HEK293 (cell line): Measurements from ENCODE around the gene TMC5.

Source experiments
- CTCF ChIA-PET: fragments of 350-600 bp; formaldehyde crosslinking; extraction: SDS; loops from one replicate; lab custom pipeline; 2021; ENCODE audit warnings: antibody characterized with exemption; lab: Yijun Ruan, JAX
- POLR2A ChIA-PET: fragments of 300-600 bp; formaldehyde crosslinking; extraction: SDS; loops from one replicate; lab custom pipeline; 2020; ENCODE audit warnings: antibody characterized with exemption, inconsistent platforms; lab: Yijun Ruan, JAX
- H3K27ac ChIP-seq: fragments of 200-500 bp; sonication (Bioruptor generic); 2 replicates; pipeline ENCODE4 v1.5.1; 2014; ENCODE audit warnings: low read depth, low read length, control low read depth, inconsistent platforms; ENCODE audit errors: extremely low read depth
- H3K36me3 ChIP-seq, 2 experiments: fragments of 200-500 bp in 1 of 2; sonication (Bioruptor generic) in 1 of 2; 1 replicate in 1 of 2; 2 replicates in 1 of 2; pipeline ENCODE4 v1.5.1; 2014 to 2017; ENCODE audit warnings: inconsistent platforms in 2 of 2, low read length in 2 of 2; ENCODE audit not compliant: control insufficient read depth in 2 of 2, insufficient read depth in 1 of 2
- H3K4me1 ChIP-seq: fragments of 200-500 bp; sonication (Bioruptor generic); 2 replicates; pipeline ENCODE4 v1.5.1; 2014; ENCODE audit warnings: mild to moderate bottlenecking, low read length, inconsistent platforms; ENCODE audit not compliant: control insufficient read depth, insufficient read depth
- H3K4me3 ChIP-seq: 2 replicates; pipeline ENCODE4 v1.5.1; 2011; ENCODE audit warnings: low read depth, mild to moderate bottlenecking, control low read depth, low read length, moderate library complexity
- H3K9me3 ChIP-seq: fragments of 200-500 bp; sonication (Bioruptor generic); 2 replicates; pipeline ENCODE4 v1.5.1; 2014; ENCODE audit warnings: low read depth, low read length, inconsistent platforms; ENCODE audit not compliant: control insufficient read depth, insufficient read depth
- AEBP2 ChIP-seq: fragments of 450-650 bp; formaldehyde crosslinking; IDR thresholded peaks from 2 replicates; pipeline ENCODE4 v1.5.1; 2016; ENCODE audit warnings: missing biosample characterization, missing genetic modification characterization, borderline replicate concordance
- ELK4 ChIP-seq: IDR thresholded peaks from 2 replicates; pipeline ENCODE4 v1.6.1; 2011; ENCODE audit warnings: mild to moderate bottlenecking, low read depth, low read length, borderline replicate concordance
- KLF16 ChIP-seq: fragments of 450-650 bp; formaldehyde crosslinking; IDR thresholded peaks from 2 replicates; pipeline ENCODE4 v1.5.1; 2017; ENCODE audit warnings: missing biosample characterization, missing genetic modification characterization
- PATZ1 ChIP-seq: fragments of 450-650 bp; formaldehyde crosslinking; IDR thresholded peaks from 2 replicates; pipeline ENCODE4 v1.5.1; 2016; ENCODE audit warnings: missing biosample characterization, missing genetic modification characterization
- SCRT2 ChIP-seq: fragments of 450-650 bp; formaldehyde crosslinking; IDR thresholded peaks from 2 replicates; pipeline ENCODE4 v1.5.1; 2016; ENCODE audit warnings: missing biosample characterization, missing genetic modification characterization
- ZFHX2 ChIP-seq: fragments of 450-650 bp; formaldehyde crosslinking; conservative IDR thresholded peaks from 2 replicates; pipeline ENCODE4 v1.5.1; 2016; ENCODE audit warnings: missing biosample characterization, missing genetic modification characterization
- ZNF133 ChIP-seq: fragments of 450-650 bp; formaldehyde crosslinking; IDR thresholded peaks from 2 replicates; pipeline ENCODE4 v1.5.1; 2016; ENCODE audit warnings: missing biosample characterization, missing genetic modification characterization
- ZNF202 ChIP-seq: fragments of 450-650 bp; formaldehyde crosslinking; IDR thresholded peaks from 2 replicates; pipeline ENCODE4 v1.5.1; 2016; ENCODE audit warnings: missing biosample characterization, missing genetic modification characterization, borderline replicate concordance
- ZNF239 ChIP-seq: fragments of 450-650 bp; formaldehyde crosslinking; IDR thresholded peaks from 2 replicates; pipeline ENCODE4 v1.5.1; 2016; ENCODE audit warnings: missing biosample characterization, missing genetic modification characterization
- ZNF350 ChIP-seq: fragments of 450-650 bp; formaldehyde crosslinking; IDR thresholded peaks from 2 replicates; pipeline ENCODE4 v1.5.0; 2017; ENCODE audit warnings: missing biosample characterization, mild to moderate bottlenecking, missing genetic modification characterization
- ZNF423 ChIP-seq: fragments of 450-650 bp; formaldehyde crosslinking; IDR thresholded peaks from 2 replicates; pipeline ENCODE4 v1.5.1; 2016; ENCODE audit warnings: missing biosample characterization, missing genetic modification characterization
- ZNF488 ChIP-seq: fragments of 450-650 bp; formaldehyde crosslinking; IDR thresholded peaks from 2 replicates; pipeline ENCODE4 v1.5.1; 2016; ENCODE audit warnings: missing biosample characterization, missing genetic modification characterization
- ZNF513 ChIP-seq: fragments of 450-650 bp; IDR thresholded peaks from 2 replicates; pipeline ENCODE4 v1.5.1; 2018; ENCODE audit warnings: missing biosample characterization, missing genetic modification characterization
- ZNF548 ChIP-seq: fragments of 450-650 bp; formaldehyde crosslinking; IDR thresholded peaks from 2 replicates; pipeline ENCODE4 v1.5.1; 2016; ENCODE audit warnings: missing biosample characterization, missing genetic modification characterization
- ZNF596 ChIP-seq: fragments of 450-650 bp; IDR thresholded peaks from 2 replicates; pipeline ENCODE4 v1.5.0; 2018; ENCODE audit warnings: missing biosample characterization, mild to moderate bottlenecking, missing genetic modification characterization, moderate library complexity
- ZNF600 ChIP-seq: fragments of 450-650 bp; formaldehyde crosslinking; IDR thresholded peaks from 2 replicates; pipeline ENCODE4 v1.5.1; 2016; ENCODE audit warnings: missing biosample characterization, missing genetic modification characterization
- ZNF610 ChIP-seq: fragments of 450-650 bp; formaldehyde crosslinking; IDR thresholded peaks from 2 replicates; pipeline ENCODE4 v1.5.1; 2016; ENCODE audit warnings: missing biosample characterization, missing genetic modification characterization, borderline replicate concordance
- ZNF670 ChIP-seq: fragments of 450-650 bp; formaldehyde crosslinking; IDR thresholded peaks from 2 replicates; pipeline ENCODE4 v1.5.1; 2016; ENCODE audit warnings: missing biosample characterization, missing genetic modification characterization, low read depth
- ZSCAN16 ChIP-seq: fragments of 450-650 bp; formaldehyde crosslinking; IDR thresholded peaks from 2 replicates; pipeline ENCODE4 v1.5.1; 2016; ENCODE audit warnings: missing biosample characterization, missing genetic modification characterization
- ZSCAN23 ChIP-seq: fragments of 450-650 bp; formaldehyde crosslinking; IDR thresholded peaks from 2 replicates; pipeline ENCODE4 v1.5.1; 2016; ENCODE audit warnings: missing biosample characterization, missing genetic modification characterization
- ZSCAN30 ChIP-seq: fragments of 450-650 bp; IDR thresholded peaks from 2 replicates; pipeline ENCODE4 v1.5.1; 2018; ENCODE audit warnings: missing biosample characterization, mild to moderate bottlenecking, missing genetic modification characterization, moderate library complexity
- ZXDB ChIP-seq: fragments of 450-650 bp; formaldehyde crosslinking; IDR thresholded peaks from 2 replicates; pipeline ENCODE4 v1.5.1; 2016; ENCODE audit warnings: missing biosample characterization, missing genetic modification characterization

Gene TMC5

GRCh38 chr16:19521471-19522396 lies 104.1 kb downstream of the TMC5 start, which contains the start of gene GDE1 (continued):
- peak; percentile 20 for TF ChIP-seq ZFHX2
- TF ChIP-seq ZNF488 (tag by site-specific recombination), result no peak
- no peak for TF ChIP-seq ZNF133 (tag by site-specific recombination)
- TF ChIP-seq AEBP2 (tag by site-specific recombination), result no peak
- TF ChIP-seq ZNF600 (tag by site-specific recombination), result peak; percentile 80; the same call in 1 of the 2 replicates
- TF ChIP-seq ZNF202 (tag by site-specific recombination), result no peak
- TF ChIP-seq PATZ1, result peak; percentile 85
- no peak for TF ChIP-seq ZNF513 (tag by site-specific recombination)
- TF ChIP-seq KLF16 (tag by site-specific recombination), result peak; percentile 66
- TF ChIP-seq ZNF670, result no peak
- TF ChIP-seq ZNF610, result 0 out of 2 replicates have a peak, but pooled peaks have one; percentile 12
- no peak for TF ChIP-seq ZNF239 (tag by site-specific recombination)
- TF ChIP-seq ZNF548 (tag by site-specific recombination), result no peak
- TF ChIP-seq ZNF423, result no peak
- TF ChIP-seq ZSCAN30, result peak; percentile 79; the same call in 1 of the 2 replicates
- no peak for TF ChIP-seq ELK4
- TF ChIP-seq ZNF350 (tag by site-specific recombination), result no peak
- peak; percentile 74 for TF ChIP-seq ZNF596 (tag by site-specific recombination)
- TF ChIP-seq ZXDB, result peak; percentile 64; the same call in 1 of the 2 replicates
- TF ChIP-seq SCRT2, result no peak

GRCh38 chr16:19522397-19522732 lies 104.7 kb downstream of the TMC5 start:
- Histone ChIP-seq H3K4me3 (no peak overlapping the region), H3K4me1 (peaks cover 21% of the 10 kb centered on the region), H3K27ac (no peak overlapping the region), H3K36me3 (peaks cover 0 to 3% of the 10 kb centered on the region in 2 experiments; a peak in 2 of 3 replicates), H3K9me3 (no peaks in the 10 kb centered on the region)
- POLR2A ChIA-PET, result no interaction called here
- CTCF ChIA-PET, result interaction anchor here (0.6 kb wide), 1 partner anchor 16 kb away, joined by 3 read pairs; no protein-coding TSS in a partner anchor
- TF ChIP-seq ZSCAN16 (tag by site-specific recombination), result peak; percentile 86
- TF ChIP-seq ZSCAN23, result no peak
